Ishikawa (cell line): ENCODE results near the gene AURKAIP1.

Experiments
- CEBPB ChIP-seq: IDR thresholded peaks from 2 replicates; pipeline ENCODE4 v1.6.1; 2012
- CREB1 ChIP-seq: IDR thresholded peaks from 2 replicates; pipeline ENCODE4 v1.6.1; 2012; ENCODE audit warnings: low read depth
- EGR1 ChIP-seq: IDR thresholded peaks from 2 replicates; pipeline ENCODE4 v1.6.1; 2012
- EP300 ChIP-seq: IDR thresholded peaks from 2 replicates; pipeline ENCODE4 v1.6.1; 2012; ENCODE audit warnings: borderline replicate concordance
- FOXM1 ChIP-seq: IDR thresholded peaks from 2 replicates; pipeline ENCODE4 v1.6.1; 2012; ENCODE audit warnings: low read depth, borderline replicate concordance
- NFIC ChIP-seq: IDR thresholded peaks from 2 replicates; pipeline ENCODE4 v1.6.1; 2012
- RAD21 ChIP-seq: IDR thresholded peaks from 2 replicates; pipeline ENCODE4 v1.6.1; 2012; ENCODE audit warnings: low read depth
- TAF1 ChIP-seq: IDR thresholded peaks from 2 replicates; pipeline ENCODE4 v1.6.1; 2012; ENCODE audit warnings: low read depth, mild to moderate bottlenecking
- TCF12 ChIP-seq: IDR thresholded peaks from 2 replicates; pipeline ENCODE4 v1.6.1; 2012; ENCODE audit warnings: low read depth
- TEAD4 ChIP-seq: IDR thresholded peaks from 2 replicates; pipeline ENCODE4 v1.6.1; 2012
- YY1 ChIP-seq: IDR thresholded peaks from 2 replicates; pipeline ENCODE4 v1.6.1; 2012; ENCODE audit warnings: low read depth
- ZBTB7A ChIP-seq: IDR thresholded peaks from 2 replicates; pipeline ENCODE4 v1.6.1; 2012; ENCODE audit warnings: low read depth
- TF ChIP-seq, protein P1 (sequence below): IDR thresholded peaks from 2 replicates; pipeline ENCODE4 v1.6.1; 2012
- TF ChIP-seq, protein P2 (sequence below): IDR thresholded peaks from 2 replicates; pipeline ENCODE4 v1.6.1; 2012
- TF ChIP-seq, protein P3 (sequence below): IDR thresholded peaks from 2 replicates; pipeline ENCODE4 v1.6.1; 2012; ENCODE audit warnings: low read depth, mild to moderate bottlenecking

The AURKAIP1 gene

DNA sequence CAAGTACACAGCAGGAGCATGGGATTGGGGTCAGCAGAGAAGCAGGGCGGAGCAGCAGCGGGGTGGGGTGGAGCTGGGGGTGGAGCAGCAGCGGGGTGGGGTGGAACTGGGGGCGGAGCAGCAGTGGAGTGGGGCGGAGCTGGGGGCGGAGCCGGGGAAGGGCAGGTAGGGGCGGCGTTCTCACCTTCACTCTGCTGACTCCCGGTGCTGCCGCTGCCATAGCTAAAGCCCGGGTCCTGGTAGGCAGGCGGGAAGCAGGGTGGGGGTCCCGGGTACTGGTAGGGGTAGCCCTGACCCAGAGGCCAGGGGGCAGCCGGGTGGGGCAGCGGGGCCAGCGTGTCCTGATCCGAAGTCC, 37.2 kb downstream of the AURKAIP1 start:
- TF ChIP-seq, protein P1, sequence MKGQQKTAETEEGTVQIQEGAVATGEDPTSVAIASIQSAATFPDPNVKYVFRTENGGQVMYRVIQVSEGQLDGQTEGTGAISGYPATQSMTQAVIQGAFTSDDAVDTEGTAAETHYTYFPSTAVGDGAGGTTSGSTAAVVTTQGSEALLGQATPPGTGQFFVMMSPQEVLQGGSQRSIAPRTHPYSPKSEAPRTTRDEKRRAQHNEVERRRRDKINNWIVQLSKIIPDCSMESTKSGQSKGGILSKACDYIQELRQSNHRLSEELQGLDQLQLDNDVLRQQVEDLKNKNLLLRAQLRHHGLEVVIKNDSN: no peak
- TF ChIP-seq CEBPB: no peak
- no peak for TF ChIP-seq TCF12
- no peak for TF ChIP-seq EP300
- no peak for TF ChIP-seq TAF1
- no peak for TF ChIP-seq ZBTB7A
- TF ChIP-seq, protein P2, sequence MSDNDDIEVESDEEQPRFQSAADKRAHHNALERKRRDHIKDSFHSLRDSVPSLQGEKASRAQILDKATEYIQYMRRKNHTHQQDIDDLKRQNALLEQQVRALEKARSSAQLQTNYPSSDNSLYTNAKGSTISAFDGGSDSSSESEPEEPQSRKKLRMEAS: no peak
- no peak for TF ChIP-seq RAD21
- TF ChIP-seq, protein P3, sequence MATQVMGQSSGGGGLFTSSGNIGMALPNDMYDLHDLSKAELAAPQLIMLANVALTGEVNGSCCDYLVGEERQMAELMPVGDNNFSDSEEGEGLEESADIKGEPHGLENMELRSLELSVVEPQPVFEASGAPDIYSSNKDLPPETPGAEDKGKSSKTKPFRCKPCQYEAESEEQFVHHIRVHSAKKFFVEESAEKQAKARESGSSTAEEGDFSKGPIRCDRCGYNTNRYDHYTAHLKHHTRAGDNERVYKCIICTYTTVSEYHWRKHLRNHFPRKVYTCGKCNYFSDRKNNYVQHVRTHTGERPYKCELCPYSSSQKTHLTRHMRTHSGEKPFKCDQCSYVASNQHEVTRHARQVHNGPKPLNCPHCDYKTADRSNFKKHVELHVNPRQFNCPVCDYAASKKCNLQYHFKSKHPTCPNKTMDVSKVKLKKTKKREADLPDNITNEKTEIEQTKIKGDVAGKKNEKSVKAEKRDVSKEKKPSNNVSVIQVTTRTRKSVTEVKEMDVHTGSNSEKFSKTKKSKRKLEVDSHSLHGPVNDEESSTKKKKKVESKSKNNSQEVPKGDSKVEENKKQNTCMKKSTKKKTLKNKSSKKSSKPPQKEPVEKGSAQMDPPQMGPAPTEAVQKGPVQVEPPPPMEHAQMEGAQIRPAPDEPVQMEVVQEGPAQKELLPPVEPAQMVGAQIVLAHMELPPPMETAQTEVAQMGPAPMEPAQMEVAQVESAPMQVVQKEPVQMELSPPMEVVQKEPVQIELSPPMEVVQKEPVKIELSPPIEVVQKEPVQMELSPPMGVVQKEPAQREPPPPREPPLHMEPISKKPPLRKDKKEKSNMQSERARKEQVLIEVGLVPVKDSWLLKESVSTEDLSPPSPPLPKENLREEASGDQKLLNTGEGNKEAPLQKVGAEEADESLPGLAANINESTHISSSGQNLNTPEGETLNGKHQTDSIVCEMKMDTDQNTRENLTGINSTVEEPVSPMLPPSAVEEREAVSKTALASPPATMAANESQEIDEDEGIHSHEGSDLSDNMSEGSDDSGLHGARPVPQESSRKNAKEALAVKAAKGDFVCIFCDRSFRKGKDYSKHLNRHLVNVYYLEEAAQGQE: no peak
- no peak for TF ChIP-seq TEAD4
- no peak for TF ChIP-seq YY1
- TF ChIP-seq CREB1: no peak

DNA sequence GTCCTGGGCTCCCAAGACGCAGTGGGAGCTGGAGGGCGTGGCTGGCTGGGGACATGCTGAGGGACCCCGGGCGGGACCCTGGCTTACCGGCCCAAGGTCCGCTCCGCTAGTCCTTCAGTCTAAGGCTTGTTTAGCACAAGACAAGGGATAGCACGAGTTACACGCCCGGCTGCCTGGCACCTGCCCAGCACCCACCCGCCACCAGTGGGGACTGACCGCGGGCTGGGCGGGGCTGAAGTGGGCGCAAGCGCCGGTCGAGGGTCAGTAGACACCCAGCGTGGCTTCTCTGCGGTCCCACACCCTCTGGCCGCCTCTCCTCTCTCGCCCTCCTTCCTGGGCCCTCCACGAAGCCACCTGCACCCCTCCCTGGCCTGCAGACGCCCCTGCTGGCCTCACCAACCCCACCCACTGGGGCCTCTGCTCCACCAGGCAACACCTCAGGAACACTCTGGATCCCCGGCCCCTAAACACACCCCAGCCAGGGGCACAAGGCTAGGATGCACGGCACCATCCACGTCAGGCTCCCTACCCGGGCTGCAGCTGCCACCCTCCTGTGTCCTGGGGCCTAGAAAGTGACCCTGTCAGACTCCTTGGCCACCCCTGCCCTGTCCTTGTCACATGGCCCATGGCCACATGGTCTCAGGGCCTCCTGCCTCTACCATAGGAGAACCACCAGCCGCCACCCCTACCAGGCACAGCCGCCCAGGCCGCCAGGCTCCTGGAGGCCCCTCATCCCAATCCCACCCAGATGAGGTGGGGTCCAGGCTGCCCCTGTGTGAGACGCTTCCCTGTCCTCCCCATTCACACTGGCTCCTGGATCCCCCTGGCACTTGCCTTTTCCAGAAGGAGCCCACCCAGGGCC, 37.8 kb downstream of the AURKAIP1 start:
- TF ChIP-seq RAD21 (no peak), EGR1 (no peak)
- TF ChIP-seq, protein P1: no peak

DNA sequence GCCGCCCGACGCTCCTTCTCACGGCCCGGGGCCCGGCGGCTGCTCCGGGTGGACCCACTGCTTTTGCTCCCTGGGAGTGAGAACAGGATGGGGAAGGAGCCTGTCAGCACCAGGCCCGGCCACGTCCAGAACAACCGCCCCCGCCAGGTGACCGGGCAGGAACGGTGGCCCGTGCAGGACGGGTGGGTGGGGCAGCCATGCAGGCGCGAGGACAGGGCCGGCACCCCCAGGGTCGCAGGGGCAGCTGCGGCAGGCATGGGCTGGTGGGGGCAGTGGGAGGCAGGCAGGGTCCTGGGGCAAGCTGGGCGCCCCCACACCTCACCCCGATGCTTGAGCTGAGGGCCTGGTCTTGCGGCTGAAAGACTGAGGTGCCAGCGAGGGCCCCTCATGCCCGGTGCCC, 38.6 kb downstream of the AURKAIP1 start:
- TF ChIP-seq TAF1: no peak
- no peak for TF ChIP-seq FOXM1
- no peak for TF ChIP-seq TCF12
- no peak for TF ChIP-seq NFIC
- TF ChIP-seq CEBPB: no peak
- TF ChIP-seq TEAD4: no peak
- TF ChIP-seq RAD21: no peak
- TF ChIP-seq, protein P3: no peak

DNA sequence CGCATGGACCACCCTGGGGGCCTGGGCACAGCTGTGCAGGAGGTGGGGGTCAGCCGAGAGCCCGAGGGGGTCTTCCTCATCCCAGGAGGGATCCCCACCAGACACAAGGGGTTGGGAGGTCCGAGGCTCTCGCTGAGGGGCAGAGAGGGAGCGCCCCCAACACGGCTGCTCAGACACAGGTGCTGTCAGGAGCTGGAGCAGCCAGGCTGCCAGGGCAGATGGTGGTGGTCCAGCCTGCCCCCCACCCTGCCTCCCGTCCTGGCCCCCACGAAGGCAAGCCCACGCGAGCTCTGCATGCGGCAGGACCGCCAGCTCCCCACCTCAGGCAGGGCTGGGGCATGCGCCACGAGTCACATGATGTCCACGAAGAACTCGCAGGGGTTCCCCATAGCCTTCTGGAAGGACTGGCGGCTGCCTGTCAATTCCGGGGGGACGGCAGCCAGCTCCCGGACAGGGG, 39.2 kb downstream of the AURKAIP1 start:
- TF ChIP-seq EGR1: no peak
- TF ChIP-seq, protein P1: no peak
- no peak for TF ChIP-seq YY1
- no peak for TF ChIP-seq TCF12
- TF ChIP-seq ZBTB7A: no peak
- TF ChIP-seq, protein P3: no peak
- no peak for TF ChIP-seq RAD21
- TF ChIP-seq, protein P2: no peak
- no peak for TF ChIP-seq FOXM1
- no peak for TF ChIP-seq TEAD4
- no peak for TF ChIP-seq EP300
- no peak for TF ChIP-seq CREB1
- no peak for TF ChIP-seq CEBPB
- TF ChIP-seq NFIC: no peak
- TF ChIP-seq TAF1: no peak
